GM21390 (cell line): Measurements from ENCODE around the gene LHX6.

Experiments used
- ATAC-seq: cut with Tn5 transposase; IDR thresholded peaks from one replicate; pipeline ENCODE4 v1.9.1; 2021; ENCODE audit not compliant: unreplicated experiment

Gene LHX6

GRCh38 chr9:122228568-122229484, at the start of gene LHX6:
Gene LHX6, minus strand, starts transcription at chr9:122228957. Its CDS starts 217 bp downstream, at chr9:122228740.
- no peak for ATAC-seq

DNA sequence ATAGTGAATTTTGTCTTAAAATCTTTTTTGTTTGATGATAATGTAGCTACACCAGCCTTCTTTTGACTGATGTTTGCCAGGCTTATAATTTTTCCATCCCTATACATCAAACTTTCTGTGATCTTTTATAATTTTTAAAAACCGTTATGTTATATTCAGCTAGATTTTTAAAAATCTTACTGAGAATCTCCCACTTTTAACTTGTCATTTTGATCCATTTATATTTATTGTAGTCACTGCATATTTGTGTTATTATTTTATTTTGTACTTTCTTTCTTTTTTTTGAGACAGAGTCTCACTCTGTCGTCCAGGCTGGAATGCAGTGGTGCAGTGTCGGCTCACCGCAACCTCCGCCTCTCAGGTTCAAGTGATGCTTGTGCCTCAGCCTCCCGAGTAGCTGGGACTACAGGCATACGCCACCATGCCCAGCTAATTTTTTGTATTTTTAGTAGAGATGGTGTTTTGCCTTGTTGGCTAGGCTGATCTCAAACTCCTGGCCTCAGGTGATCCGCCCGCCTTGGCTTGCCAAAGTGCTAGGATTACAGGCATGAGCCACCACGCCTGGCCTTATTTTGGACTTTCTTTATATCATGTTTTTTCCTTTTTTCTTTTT, 48.6 kb upstream of the LHX6 start:
- ATAC-seq = no peak

DNA sequence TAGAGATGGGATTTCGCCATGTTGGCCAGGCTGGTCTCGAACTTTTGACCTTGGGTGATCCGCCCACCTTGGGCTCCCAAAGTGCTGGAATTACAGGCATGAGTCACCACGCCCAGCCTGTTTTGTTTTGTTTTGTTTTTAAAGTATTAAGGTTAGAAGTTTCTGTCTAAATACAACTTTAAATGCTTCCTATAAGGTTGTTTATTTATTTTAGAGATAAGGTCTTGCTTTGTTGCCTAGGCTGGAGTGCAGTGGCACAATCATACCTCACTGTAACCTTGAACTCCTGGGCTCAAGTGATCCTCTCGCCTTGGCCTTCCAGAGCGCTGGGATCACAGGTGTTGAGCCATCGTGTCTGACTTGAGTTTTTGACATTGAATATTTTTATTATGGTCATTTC, 47.3 kb upstream of the LHX6 start:
- no peak for ATAC-seq

DNA sequence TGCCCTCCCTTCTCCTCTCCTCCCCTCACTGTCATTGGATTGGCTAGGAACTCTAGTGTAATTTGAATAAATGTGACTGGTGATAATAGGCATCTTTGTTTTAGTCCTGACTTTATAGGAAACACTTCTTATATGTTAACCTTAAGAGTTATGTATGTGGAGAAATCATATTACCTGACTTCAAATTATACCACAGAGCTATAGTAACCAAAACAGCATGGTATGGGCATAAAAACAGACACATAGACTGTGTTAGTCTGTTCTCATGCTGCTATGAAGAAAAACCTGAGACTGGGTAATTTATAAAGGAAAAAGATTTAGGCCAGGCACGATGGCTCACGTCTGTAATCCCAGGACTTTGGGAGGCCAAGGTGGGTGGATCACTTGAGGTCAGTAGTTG, 45.3 kb upstream of the LHX6 start:
- ATAC-seq = no peak

GRCh38 chr9:122268041-122268814, 39.5 kb upstream of the LHX6 start:
- ATAC-seq = no peak

GRCh38 chr9:122265149-122265915, 36.6 kb upstream of the LHX6 start:
- ATAC-seq = peak; percentile 40

- peak; percentile 84 for ATAC-seq
Measured at GRCh38 chr9:122264360-122265148, 35.8 kb upstream of the LHX6 start, which contains the start of the genes MRRF and RBM18. Gene MRRF, plus strand, starts transcription at chr9:122264882. Its CDS starts 6,010 bp downstream, at chr9:122270892. Gene RBM18, minus strand, starts transcription at chr9:122264840. Its CDS starts 3,348 bp downstream, at chr9:122261492.

DNA sequence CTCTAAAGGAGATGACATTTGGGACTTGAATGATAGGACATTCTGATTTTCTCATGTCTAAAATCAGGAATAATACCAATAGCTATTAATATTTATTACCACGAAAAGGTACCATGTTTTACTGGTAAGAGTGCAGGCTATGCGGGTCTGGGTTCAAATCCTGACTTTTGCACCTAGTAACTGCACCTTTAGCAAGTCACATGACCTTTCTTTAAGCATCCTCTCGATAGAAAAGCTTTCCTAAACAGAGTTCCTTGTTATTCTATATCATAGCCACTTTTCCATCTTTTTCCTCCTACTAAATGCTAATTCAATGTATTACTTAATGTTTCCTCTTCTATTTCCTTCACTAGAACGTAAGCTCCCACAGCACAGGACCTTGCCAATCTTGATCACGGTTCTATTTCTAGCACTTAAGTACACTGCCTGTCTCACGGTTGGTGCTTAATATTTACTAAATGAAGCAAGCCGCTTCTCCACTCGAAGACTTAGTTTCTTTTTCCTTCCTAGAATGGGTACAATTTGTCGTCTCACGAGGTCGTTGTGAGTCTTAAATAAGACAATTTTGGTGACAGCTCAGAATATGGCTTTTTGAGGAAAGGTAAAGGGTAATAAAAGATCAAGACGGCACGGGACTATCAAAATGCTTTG, 35.1 kb upstream of the LHX6 start:
- no peak for ATAC-seq

DNA sequence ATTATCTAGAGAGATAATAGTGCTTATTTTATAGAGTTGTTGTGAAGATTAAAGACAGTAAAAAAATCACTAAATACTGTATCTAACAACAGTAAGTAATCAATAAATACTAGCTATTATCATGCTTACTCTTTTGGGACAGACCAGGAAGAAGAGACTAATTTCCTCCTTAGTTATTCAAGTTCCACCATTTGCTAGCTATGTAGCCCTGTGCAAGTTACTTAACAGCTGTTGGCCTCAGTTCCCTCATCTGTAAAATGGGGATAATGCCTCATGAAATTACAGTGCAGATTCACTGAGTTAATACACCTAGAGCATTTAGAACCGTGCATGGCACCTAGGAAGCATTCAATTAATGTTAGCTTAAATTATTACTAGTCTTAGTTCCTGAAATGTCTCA, 33.3 kb upstream of the LHX6 start:
- no peak for ATAC-seq

DNA sequence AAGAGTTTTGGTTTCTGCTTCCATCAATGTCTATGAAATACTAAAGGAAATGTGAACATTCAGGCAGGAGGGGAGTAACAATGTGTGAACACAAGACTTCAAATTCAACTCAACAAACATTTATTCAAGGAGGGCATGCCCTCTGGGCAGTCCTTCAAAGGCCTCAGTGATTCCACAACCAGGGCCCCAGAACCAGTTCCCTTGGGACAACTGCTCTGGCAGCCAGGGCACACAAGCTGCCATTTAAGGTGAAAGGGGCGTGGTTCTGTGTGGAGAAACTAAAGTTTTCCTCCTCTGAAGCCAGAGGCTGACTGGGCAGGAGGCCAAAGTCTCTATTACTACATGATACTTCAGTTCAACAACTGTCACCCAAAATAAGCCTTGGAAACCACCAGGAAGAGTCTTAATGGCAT, 32.7 kb upstream of the LHX6 start:
- ATAC-seq = no peak

GRCh38 chr9:122258886-122259415, 30.2 kb upstream of the LHX6 start:
- no peak for ATAC-seq

DNA sequence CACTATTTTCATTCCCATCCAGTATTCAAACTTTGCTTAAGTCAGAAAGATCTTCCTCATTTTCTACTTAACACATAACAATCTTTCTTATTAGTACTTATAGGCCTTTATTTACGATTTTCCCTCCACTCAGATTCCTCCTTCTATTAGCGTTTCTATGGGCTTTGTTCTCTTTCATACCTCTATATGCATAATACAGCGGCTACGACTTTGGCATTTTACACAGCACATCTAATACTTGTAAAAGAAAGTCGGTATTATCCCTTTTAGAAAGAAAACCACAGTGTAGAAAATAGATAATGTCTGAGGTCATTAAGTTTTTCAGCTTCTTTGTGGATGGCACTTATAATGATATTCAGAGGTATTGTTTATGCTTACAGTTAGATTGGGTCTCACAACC, 27.4 kb upstream of the LHX6 start:
- ATAC-seq = no peak

DNA sequence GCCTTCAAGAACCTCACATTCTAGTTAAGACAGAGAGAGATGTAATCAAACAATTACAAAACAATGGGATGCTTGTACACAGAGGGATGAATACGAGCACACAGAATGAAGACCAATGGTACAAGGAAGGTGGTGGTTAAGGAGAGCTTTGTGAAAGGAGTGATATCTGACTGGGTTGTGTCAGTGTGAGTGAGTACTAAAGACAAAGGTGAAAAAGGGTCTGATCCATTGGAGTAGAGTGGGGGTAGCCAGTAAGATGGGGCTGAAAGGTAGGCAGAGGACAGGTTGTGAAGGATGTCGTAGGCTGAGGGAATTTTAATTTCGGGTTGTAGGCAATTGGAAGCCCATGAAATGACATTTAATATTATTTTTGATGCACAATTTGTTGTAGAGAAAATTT, 26.0 kb upstream of the LHX6 start:
- ATAC-seq = no peak

GRCh38 chr9:122252796-122253195, 24.0 kb upstream of the LHX6 start:
- ATAC-seq = no peak

DNA sequence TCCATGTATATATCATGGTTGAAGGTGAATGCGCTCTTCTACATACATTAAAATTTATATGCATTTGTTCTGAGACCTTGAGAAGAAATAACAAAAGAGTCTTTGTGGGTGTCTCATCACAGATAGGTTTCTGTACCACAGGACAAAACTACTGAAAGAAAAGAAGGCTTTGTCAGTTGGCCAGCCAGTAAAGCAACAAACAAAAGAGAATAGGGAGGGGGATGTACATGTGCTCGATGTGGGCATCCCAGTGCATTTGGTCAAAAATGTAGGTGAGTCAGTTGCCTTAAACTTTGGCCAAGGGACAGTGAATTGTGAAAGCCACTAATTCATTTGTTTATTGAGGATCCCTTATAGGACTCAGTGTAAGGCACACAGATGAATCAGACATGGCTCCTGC, 22.6 kb upstream of the LHX6 start:
- ATAC-seq = no peak

GRCh38 chr9:122248448-122248865, 19.7 kb upstream of the LHX6 start:
- ATAC-seq = no peak

- ATAC-seq = no peak
Measured at GRCh38 chr9:122246666-122247065, 17.9 kb upstream of the LHX6 start.

DNA sequence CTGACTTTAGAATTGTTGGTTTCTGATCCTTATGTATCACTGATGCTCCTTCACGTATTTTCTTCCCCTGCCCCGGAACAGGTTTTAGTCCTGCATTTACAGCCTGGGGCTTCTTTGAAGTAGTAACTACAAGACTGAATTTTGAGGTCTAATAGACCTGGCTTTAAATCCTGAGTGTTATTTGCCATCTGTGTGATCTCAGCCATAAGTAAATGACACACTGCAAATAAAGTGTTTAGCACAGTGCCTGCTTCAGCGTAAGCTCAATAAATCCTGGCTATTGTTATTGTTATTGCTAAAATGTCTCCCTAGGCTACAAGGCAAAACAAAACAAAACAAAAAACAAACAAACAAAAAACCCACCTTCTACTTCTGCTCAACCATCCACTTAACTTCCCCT, 15.6 kb upstream of the LHX6 start:
- ATAC-seq = no peak

DNA sequence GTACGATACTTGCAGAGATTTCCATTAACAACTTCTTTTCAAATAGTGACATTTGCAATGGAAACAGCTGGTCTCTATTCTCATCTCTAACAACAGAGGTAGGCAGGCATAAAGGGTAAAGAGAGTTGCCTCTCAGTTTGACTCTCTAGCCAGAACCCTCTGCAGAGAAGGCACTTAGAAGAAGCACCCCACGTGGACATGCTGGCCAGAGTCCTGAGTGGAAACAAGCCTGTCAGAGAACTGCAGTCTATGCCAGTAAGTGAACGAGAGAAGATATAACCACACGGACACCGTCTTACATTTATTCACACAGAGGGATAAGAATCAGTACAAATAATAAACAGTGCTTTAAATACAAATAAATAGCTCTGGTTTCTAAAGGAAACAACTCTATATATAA, 11.0 kb upstream of the LHX6 start:
- no peak for ATAC-seq
